ENCODE measurements around the gene UBR4.

- TF ChIP-seq POLR2A (IDR thresholded peaks at IDR 0.05) (no peak), CTCF (IDR thresholded peaks at IDR 0.05) (no peak)
Measured at GRCh38 chr1:19049128-19049768, 160.8 kb downstream of the UBR4 start.
